ENCODE measurements around the gene SERPINE1. TPM values are rescaled to one million over a fixed set of nuclear protein-coding genes. Genes with fewer than 3 reads are reported as not detected.

The SERPINE1 gene
- 1,900 and 2,000 TPM in 2 replicates for total RNA-seq (2014; rRNA removed; shearing (Covaris generic))
- polyA plus RNA-seq (2016; fragmentation: Nextera tagmentation; extraction: Ambion mirVana), result 1,537 and 1,563 TPM in 2 replicates

DNA sequence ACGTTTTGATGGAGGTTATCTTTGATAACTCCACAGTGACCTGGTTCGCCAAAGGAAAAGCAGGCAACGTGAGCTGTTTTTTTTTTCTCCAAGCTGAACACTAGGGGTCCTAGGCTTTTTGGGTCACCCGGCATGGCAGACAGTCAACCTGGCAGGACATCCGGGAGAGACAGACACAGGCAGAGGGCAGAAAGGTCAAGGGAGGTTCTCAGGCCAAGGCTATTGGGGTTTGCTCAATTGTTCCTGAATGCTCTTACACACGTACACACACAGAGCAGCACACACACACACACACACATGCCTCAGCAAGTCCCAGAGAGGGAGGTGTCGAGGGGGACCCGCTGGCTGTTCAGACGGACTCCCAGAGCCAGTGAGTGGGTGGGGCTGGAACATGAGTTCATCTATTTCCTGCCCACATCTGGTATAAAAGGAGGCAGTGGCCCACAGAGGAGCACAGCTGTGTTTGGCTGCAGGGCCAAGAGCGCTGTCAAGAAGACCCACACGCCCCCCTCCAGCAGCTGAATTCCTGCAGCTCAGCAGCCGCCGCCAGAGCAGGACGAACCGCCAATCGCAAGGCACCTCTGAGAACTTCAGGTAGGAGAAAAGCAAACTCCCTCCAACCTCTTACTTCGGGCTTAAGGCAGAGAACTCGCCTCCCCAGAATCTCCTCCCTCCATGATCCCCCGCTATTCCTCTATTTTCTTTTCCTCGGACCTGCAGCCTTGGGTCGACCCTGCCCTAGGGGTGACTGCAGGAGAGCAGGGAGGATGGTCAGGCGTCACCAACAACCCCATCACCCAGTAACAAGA lies at the start of gene SERPINE1:
Gene SERPINE1 (plus strand): TSS at position 454 of the 809 bp plus-strand sequence. CDS start 1,290 bp downstream, outside the sequence.
- peak; percentile 100 for DNase-seq
- no peaks in the 10 kb centered on the region for H3K27me3 ChIP-seq (replicated peaks; ENCODE audit: insufficient read depth)
- peak within 1 kb of the TSS; percentile 94 for H3K4me3 ChIP-seq
- peaks cover 47% of the 10 kb centered on the region for H3K4me1 ChIP-seq (ENCODE audit: insufficient read depth)
- H3K9me3 ChIP-seq (ENCODE audit: low read depth), result no peaks in the 10 kb centered on the region
- H3K27ac ChIP-seq, result peak within 1 kb of the TSS; percentile 98
- peak within 1 kb of the TSS; percentile 93 for H3K4me2 ChIP-seq (ENCODE audit: unreplicated experiment)
- H3F3A ChIP-seq (ENCODE audit: insufficient read depth), result peaks cover 80% of the 10 kb centered on the region
- H4K20me1 ChIP-seq (ENCODE audit: insufficient read depth), result no peaks in the 10 kb centered on the region
- H3K9me2 ChIP-seq (ENCODE audit: insufficient read depth), result no peaks in the 10 kb centered on the region
- TF ChIP-seq EZH2 (IDR thresholded peaks at IDR 0.05; ENCODE audit: insufficient read depth, poor library complexity, severe bottlenecking) (no peak), EZH2phosphoT487 (IDR thresholded peaks at IDR 0.05; ENCODE audit: insufficient read depth, low read depth) (no peak)
- in situ Hi-C loops (cut with MboI), result no loop called here
- H2AFZ ChIP-seq, result peak within 1 kb of the TSS; percentile 25
- H3K9ac ChIP-seq, result peak within 1 kb of the TSS; percentile 96
- 1 to 2% methylated on average over 22 of the region's 22 CpGs for WGBS, 2 experiments (ENCODE audit: low coverage in 1 of 2, low lambda C conversion rate in 2 of 2, missing lambda C conversion rate in 2 of 2)
- H3K79me2 ChIP-seq (ENCODE audit: insufficient read depth), result peaks cover 46% of the 10 kb centered on the region
- H3K36me3 ChIP-seq (ENCODE audit: low read depth), result peaks cover 42% of the 10 kb centered on the region

- TF ChIP-seq EZH2phosphoT487 (IDR thresholded peaks at IDR 0.05; ENCODE audit: insufficient read depth, low read depth) (no peak), EZH2 (IDR thresholded peaks at IDR 0.05; ENCODE audit: insufficient read depth, poor library complexity, severe bottlenecking) (no peak)
- Histone ChIP-seq H3F3A (ENCODE audit: insufficient read depth) (no peaks in the 10 kb centered on the region), H3K79me2 (ENCODE audit: insufficient read depth) (no peaks in the 10 kb centered on the region), H3K9me3 (ENCODE audit: low read depth) (no peaks in the 10 kb centered on the region), H4K20me1 (ENCODE audit: insufficient read depth) (no peaks in the 10 kb centered on the region), H3K27ac (no peak overlapping the region), H3K4me3 (no peak overlapping the region), H3K4me2 (ENCODE audit: unreplicated experiment) (no peak overlapping the region), H3K4me1 (ENCODE audit: insufficient read depth) (no peaks in the 10 kb centered on the region), H3K36me3 (ENCODE audit: low read depth) (no peaks in the 10 kb centered on the region), H3K9me2 (ENCODE audit: insufficient read depth) (no peaks in the 10 kb centered on the region), H3K9ac (no peak overlapping the region), H3K27me3 (replicated peaks; ENCODE audit: insufficient read depth) (no peaks in the 10 kb centered on the region; the same call in 1 of the 2 replicates), H2AFZ (no peak overlapping the region)
- WGBS, 2 experiments (ENCODE audit: low coverage in 1 of 2, low lambda C conversion rate in 2 of 2, missing lambda C conversion rate in 2 of 2), result 24 to 32% methylated on average over 10 to 13 of the region's 13 CpGs
- DNase-seq, result peak; percentile 83
- in situ Hi-C loops (cut with MboI), result no loop called here
These were observed 49.4 kb upstream of the SERPINE1 start for GRCh38 chr7:101077303-101078086.

DNA sequence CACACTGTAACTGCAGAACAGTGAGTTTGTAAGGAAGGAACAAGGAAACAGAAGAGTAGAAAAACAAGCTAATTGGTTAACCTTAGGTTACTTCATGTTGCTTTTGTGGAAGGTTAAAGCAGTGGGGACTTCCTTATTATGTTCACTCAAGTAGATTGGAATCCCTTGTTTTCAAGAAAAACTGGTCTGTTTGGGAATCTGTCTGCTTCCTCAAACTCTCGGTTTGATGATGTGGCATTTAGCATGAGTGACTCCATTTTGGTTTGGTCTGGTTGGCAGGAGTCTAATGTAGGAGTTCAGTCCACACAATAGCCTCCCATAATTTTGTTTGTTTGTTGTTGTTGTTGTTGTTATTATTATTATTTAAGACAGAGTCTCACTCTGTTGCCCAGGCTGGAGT lies 45.5 kb upstream of the SERPINE1 start:
- no peak overlapping the region for H3K9ac ChIP-seq
- no peaks in the 10 kb centered on the region for H3K27me3 ChIP-seq (replicated peaks; ENCODE audit: insufficient read depth)
- WGBS, 2 experiments (ENCODE audit: low coverage in 1 of 2, low lambda C conversion rate in 2 of 2, missing lambda C conversion rate in 2 of 2), result 91 to 100% methylated on average over 1 of the region's 1 CpG
- no peaks in the 10 kb centered on the region for H4K20me1 ChIP-seq (ENCODE audit: insufficient read depth)
- TF ChIP-seq EZH2 (IDR thresholded peaks at IDR 0.05; ENCODE audit: insufficient read depth, poor library complexity, severe bottlenecking) (no peak), EZH2phosphoT487 (IDR thresholded peaks at IDR 0.05; ENCODE audit: insufficient read depth, low read depth) (no peak)
- H3K79me2 ChIP-seq (ENCODE audit: insufficient read depth), result peaks cover 8% of the 10 kb centered on the region
- peaks cover 6% of the 10 kb centered on the region; the same call in 1 of the 2 replicates for H3K4me1 ChIP-seq (ENCODE audit: insufficient read depth)
- no peak overlapping the region for H3K4me2 ChIP-seq (ENCODE audit: unreplicated experiment)
- in situ Hi-C loops (cut with MboI), result no loop called here
- H3K9me3 ChIP-seq (ENCODE audit: low read depth), result no peaks in the 10 kb centered on the region
- H3F3A ChIP-seq (ENCODE audit: insufficient read depth), result no peaks in the 10 kb centered on the region
- no peak overlapping the region for H2AFZ ChIP-seq
- H3K4me3 ChIP-seq, result no peak overlapping the region
- no peaks in the 10 kb centered on the region for H3K9me2 ChIP-seq (ENCODE audit: insufficient read depth)
- no peak overlapping the region for H3K27ac ChIP-seq
- DNase-seq, result no peak
- H3K36me3 ChIP-seq (ENCODE audit: low read depth), result no peaks in the 10 kb centered on the region

DNA sequence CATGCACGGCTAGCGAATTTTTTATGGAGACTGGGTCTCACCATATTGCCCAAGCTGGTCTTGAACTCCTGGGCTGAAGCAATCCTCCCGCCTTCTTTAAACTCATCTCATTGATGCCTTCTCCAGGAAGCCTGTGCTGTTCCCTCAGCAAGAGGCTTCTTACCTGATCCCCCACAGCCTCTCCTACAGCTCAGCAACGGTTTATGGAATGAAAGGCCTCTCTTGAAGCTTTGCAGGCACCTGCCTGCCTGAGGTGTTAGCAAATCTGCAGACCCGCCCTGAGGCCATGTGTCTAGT lies 42.1 kb upstream of the SERPINE1 start:
- H3F3A ChIP-seq (ENCODE audit: insufficient read depth), result no peaks in the 10 kb centered on the region

More for the DNA sequence above, 42.1 kb upstream of the SERPINE1 start:
- H3K27me3 ChIP-seq (replicated peaks; ENCODE audit: insufficient read depth), result no peaks in the 10 kb centered on the region
- 75 to 76% methylated on average over 5 of the region's 5 CpGs for WGBS, 2 experiments (ENCODE audit: low coverage in 1 of 2, low lambda C conversion rate in 2 of 2, missing lambda C conversion rate in 2 of 2)
- no peak for DNase-seq
- peaks cover 14% of the 10 kb centered on the region for H3K4me1 ChIP-seq (ENCODE audit: insufficient read depth)
- peak overlapping the region; percentile 93 for H3K9ac ChIP-seq
- in situ Hi-C loops (cut with MboI), result no loop called here
- H3K9me2 ChIP-seq (ENCODE audit: insufficient read depth), result no peaks in the 10 kb centered on the region
- no peaks in the 10 kb centered on the region for H4K20me1 ChIP-seq (ENCODE audit: insufficient read depth)
- peak overlapping the region; percentile 83 for H2AFZ ChIP-seq
- TF ChIP-seq EZH2phosphoT487 (IDR thresholded peaks at IDR 0.05; ENCODE audit: insufficient read depth, low read depth) (no peak), EZH2 (IDR thresholded peaks at IDR 0.05; ENCODE audit: insufficient read depth, poor library complexity, severe bottlenecking) (no peak)
- peaks cover 42% of the 10 kb centered on the region for H3K79me2 ChIP-seq (ENCODE audit: insufficient read depth)
- H3K4me3 ChIP-seq, result peak overlapping the region; percentile 89
- H3K36me3 ChIP-seq (ENCODE audit: low read depth), result 0 out of 2 replicates have a peak, but pooled peaks cover 7% of the 10 kb centered on the region
- peak overlapping the region; percentile 81 for H3K27ac ChIP-seq
- peak overlapping the region; percentile 88 for H3K4me2 ChIP-seq (ENCODE audit: unreplicated experiment)
- no peaks in the 10 kb centered on the region for H3K9me3 ChIP-seq (ENCODE audit: low read depth)
